GM19099 (cell line): ENCODE data around the gene KDM1A.

Experiments used
- POLR2A ChIP-seq: IDR thresholded peaks from 3 replicates; pipeline ENCODE4 v1.6.1; 2011; ENCODE audit warnings: low read depth; ENCODE audit not compliant: insufficient read length; ENCODE audit errors: extremely low read depth

KDM1A gene

GRCh38 chr1:23019094-23019862 is at the start of gene KDM1A:
KDM1A (plus strand) TSS chr1:23019468; CDS start chr1:23019597, 129 bp downstream.
- TF ChIP-seq POLR2A: peak; percentile 81

GRCh38 chr1:22970096-22970495 is 49.2 kb upstream of the KDM1A start:
- no peak for TF ChIP-seq POLR2A

- no peak for TF ChIP-seq POLR2A
These were observed 48.1 kb upstream of the KDM1A start for GRCh38 chr1:22971161-22971560.

- no peak for TF ChIP-seq POLR2A
These were observed 47.5 kb upstream of the KDM1A start for GRCh38 chr1:22971611-22972405.

- no peak for TF ChIP-seq POLR2A
These were observed 46.5 kb upstream of the KDM1A start, which contains the start of gene LACTBL1 for GRCh38 chr1:22972760-22973159. LACTBL1 (minus strand) TSS chr1:22972866; CDS start chr1:22972316, 550 bp downstream.

- TF ChIP-seq POLR2A: no peak
These were observed 43.6 kb upstream of the KDM1A start for GRCh38 chr1:22975694-22976093.

GRCh38 chr1:22976127-22976460 is 43.2 kb upstream of the KDM1A start:
- TF ChIP-seq POLR2A: no peak

- TF ChIP-seq POLR2A: no peak
These were observed 42.6 kb upstream of the KDM1A start for GRCh38 chr1:22976461-22977243.

- no peak for TF ChIP-seq POLR2A
These were observed 41.0 kb upstream of the KDM1A start for GRCh38 chr1:22978299-22978698.

- TF ChIP-seq POLR2A: no peak
These were observed 35.3 kb upstream of the KDM1A start for GRCh38 chr1:22983944-22984343.

- TF ChIP-seq POLR2A: no peak
These were observed 23.5 kb upstream of the KDM1A start for GRCh38 chr1:22995774-22996173.

GRCh38 chr1:23004112-23004511 is 15.2 kb upstream of the KDM1A start:
- TF ChIP-seq POLR2A: no peak

- TF ChIP-seq POLR2A: no peak
These were observed 12.2 kb upstream of the KDM1A start for GRCh38 chr1:23007106-23007505.

GRCh38 chr1:23008901-23009300 is 10.4 kb upstream of the KDM1A start:
- TF ChIP-seq POLR2A: no peak

- TF ChIP-seq POLR2A: no peak
These were observed 5.6 kb upstream of the KDM1A start for GRCh38 chr1:23013657-23014056.

GRCh38 chr1:23018661-23019093 is 591 bp upstream of the KDM1A start:
- TF ChIP-seq POLR2A: no peak
